Measurements from ENCODE around the gene LARGE2. TPM values are rescaled to one million over a fixed set of nuclear protein-coding genes. Genes with fewer than 3 reads are reported as not detected.
"Not testable (repeated sequence)": the region's sequence is repeated elsewhere in the genome, so short reads cannot be mapped to it uniquely, and the experiment has no call there.

Gene LARGE2
- total RNA-seq, 1 donor = not detected

DNA sequence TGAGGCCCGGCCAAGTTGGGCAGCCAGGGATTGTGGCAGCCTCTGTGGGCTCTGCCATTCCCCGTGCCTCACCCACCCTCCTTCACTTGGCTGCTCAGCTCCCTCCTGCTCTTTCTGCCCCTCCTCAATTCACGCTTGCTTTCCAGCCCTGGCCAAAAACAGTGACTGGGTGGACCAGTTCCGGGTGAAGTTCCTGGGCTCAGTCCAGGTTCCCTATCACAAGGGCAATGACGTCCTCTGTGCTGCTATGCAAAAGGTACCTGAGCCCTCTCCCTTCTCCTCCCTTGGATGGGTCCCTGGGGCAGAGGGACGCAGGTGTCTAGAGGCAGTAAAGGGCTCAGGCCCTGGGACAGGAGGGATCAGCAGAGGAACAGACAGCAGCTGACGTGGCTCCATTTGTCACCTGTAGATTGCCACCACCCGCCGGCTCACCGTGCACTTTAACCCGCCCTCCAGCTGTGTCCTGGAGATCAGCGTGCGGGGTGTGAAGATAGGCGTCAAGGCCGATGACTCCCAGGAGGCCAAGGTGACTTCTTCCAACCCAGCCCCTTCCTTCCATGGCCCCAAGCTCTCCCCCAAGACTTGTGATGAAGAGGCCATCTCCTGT lies 18.0 kb upstream of the LARGE2 start:
- Histone ChIP-seq H3K4me3 (ENCODE audit: insufficient read depth, low read length) (no peak overlapping the region), H3K4me1 (ENCODE audit: insufficient read depth, low read length) (peaks cover 8% of the 10 kb centered on the region), H3K27me3 (ENCODE audit: insufficient read depth, low read length) (no peaks in the 10 kb centered on the region), H3K79me2 (ENCODE audit: insufficient read depth, low read length) (no peaks in the 10 kb centered on the region), H3K9me3 (ENCODE audit: low read depth, low read length) (no peaks in the 10 kb centered on the region), H4K20me1 (ENCODE audit: insufficient read depth, low read length) (peaks cover 10% of the 10 kb centered on the region), H3K4me2 (ENCODE audit: insufficient read depth, low read length) (no peak overlapping the region), H3K27ac (ENCODE audit: low read depth, low read length) (no peak overlapping the region), H2AFZ (ENCODE audit: low read length) (no peak overlapping the region), H3K36me3 (ENCODE audit: insufficient read depth, low read length) (peaks cover 3% of the 10 kb centered on the region)
- TF ChIP-seq, protein P1, sequence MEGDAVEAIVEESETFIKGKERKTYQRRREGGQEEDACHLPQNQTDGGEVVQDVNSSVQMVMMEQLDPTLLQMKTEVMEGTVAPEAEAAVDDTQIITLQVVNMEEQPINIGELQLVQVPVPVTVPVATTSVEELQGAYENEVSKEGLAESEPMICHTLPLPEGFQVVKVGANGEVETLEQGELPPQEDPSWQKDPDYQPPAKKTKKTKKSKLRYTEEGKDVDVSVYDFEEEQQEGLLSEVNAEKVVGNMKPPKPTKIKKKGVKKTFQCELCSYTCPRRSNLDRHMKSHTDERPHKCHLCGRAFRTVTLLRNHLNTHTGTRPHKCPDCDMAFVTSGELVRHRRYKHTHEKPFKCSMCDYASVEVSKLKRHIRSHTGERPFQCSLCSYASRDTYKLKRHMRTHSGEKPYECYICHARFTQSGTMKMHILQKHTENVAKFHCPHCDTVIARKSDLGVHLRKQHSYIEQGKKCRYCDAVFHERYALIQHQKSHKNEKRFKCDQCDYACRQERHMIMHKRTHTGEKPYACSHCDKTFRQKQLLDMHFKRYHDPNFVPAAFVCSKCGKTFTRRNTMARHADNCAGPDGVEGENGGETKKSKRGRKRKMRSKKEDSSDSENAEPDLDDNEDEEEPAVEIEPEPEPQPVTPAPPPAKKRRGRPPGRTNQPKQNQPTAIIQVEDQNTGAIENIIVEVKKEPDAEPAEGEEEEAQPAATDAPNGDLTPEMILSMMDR (IDR thresholded peaks at IDR 0.05; ENCODE audit: extremely low read depth, low read depth, low read length) = no peak
- DNase-seq (ENCODE audit: insufficient read length, low spot score, missing footprints) = no peak

GRCh38 chr11:45905095-45905494 lies 17.4 kb upstream of the LARGE2 start:
- no peaks in the 10 kb centered on the region for H3K79me2 ChIP-seq (ENCODE audit: insufficient read depth, low read length)
- DNase-seq (ENCODE audit: insufficient read length, low spot score, missing footprints) = no peak
- H3K4me2 ChIP-seq (ENCODE audit: insufficient read depth, low read length) = no peak overlapping the region
- H3K9me3 ChIP-seq (ENCODE audit: low read depth, low read length) = no peaks in the 10 kb centered on the region
- no peak overlapping the region for H3K27ac ChIP-seq (ENCODE audit: low read depth, low read length)
- peaks cover 7% of the 10 kb centered on the region for H3K4me1 ChIP-seq (ENCODE audit: insufficient read depth, low read length)
- TF ChIP-seq, protein P1 (IDR thresholded peaks at IDR 0.05; ENCODE audit: extremely low read depth, low read depth, low read length) = no peak
- H3K36me3 ChIP-seq (ENCODE audit: insufficient read depth, low read length) = peaks cover 3% of the 10 kb centered on the region
- H3K4me3 ChIP-seq (ENCODE audit: insufficient read depth, low read length) = no peak overlapping the region
- H4K20me1 ChIP-seq (ENCODE audit: insufficient read depth, low read length) = peaks cover 10% of the 10 kb centered on the region
- H3K27me3 ChIP-seq (ENCODE audit: insufficient read depth, low read length) = no peaks in the 10 kb centered on the region
- H2AFZ ChIP-seq (ENCODE audit: low read length) = no peak overlapping the region

GRCh38 chr11:45905576-45905975 lies 16.9 kb upstream of the LARGE2 start:
- H3K36me3 ChIP-seq (ENCODE audit: insufficient read depth, low read length); H3K9me3 ChIP-seq (ENCODE audit: low read depth, low read length); H3K4me1 ChIP-seq (ENCODE audit: insufficient read depth, low read length); H3K4me2 ChIP-seq (ENCODE audit: insufficient read depth, low read length); H3K4me3 ChIP-seq (ENCODE audit: insufficient read depth, low read length); H3K79me2 ChIP-seq (ENCODE audit: insufficient read depth, low read length); H3K27ac ChIP-seq (ENCODE audit: low read depth, low read length); DNase-seq (ENCODE audit: insufficient read length, low spot score, missing footprints); H2AFZ ChIP-seq (ENCODE audit: low read length); H3K27me3 ChIP-seq (ENCODE audit: insufficient read depth, low read length): not testable (repeated sequence)
- H4K20me1 ChIP-seq (ENCODE audit: insufficient read depth, low read length) = peaks cover 10% of the 10 kb centered on the region

- Histone ChIP-seq H3K36me3 (ENCODE audit: insufficient read depth, low read length) (peaks cover 5% of the 10 kb centered on the region), H3K27ac (ENCODE audit: low read depth, low read length) (no peak overlapping the region), H3K79me2 (ENCODE audit: insufficient read depth, low read length) (no peaks in the 10 kb centered on the region), H4K20me1 (ENCODE audit: insufficient read depth, low read length) (peaks cover 12% of the 10 kb centered on the region), H3K4me2 (ENCODE audit: insufficient read depth, low read length) (no peak overlapping the region), H2AFZ (ENCODE audit: low read length) (no peak overlapping the region), H3K4me3 (ENCODE audit: insufficient read depth, low read length) (no peak overlapping the region), H3K9me3 (ENCODE audit: low read depth, low read length) (no peaks in the 10 kb centered on the region), H3K4me1 (ENCODE audit: insufficient read depth, low read length) (no peaks in the 10 kb centered on the region), H3K27me3 (ENCODE audit: insufficient read depth, low read length) (no peaks in the 10 kb centered on the region)
- TF ChIP-seq, protein P1 (IDR thresholded peaks at IDR 0.05; ENCODE audit: extremely low read depth, low read depth, low read length) = no peak
- no peak for DNase-seq (ENCODE audit: insufficient read length, low spot score, missing footprints)
Measured at GRCh38 chr11:45906096-45906682, 16.3 kb upstream of the LARGE2 start.

Measured in osteoblast (primary cell).